HepG2 (cell line): ENCODE measurements around the gene CDIP1. TPM values are rescaled to one million over a fixed set of nuclear protein-coding genes. Genes with fewer than 3 reads are reported as not detected.

ENCODE experiments used
- ATAC-seq: fragments of 200-7000 bp; cut with Tn5 transposase; 3 replicates; pipeline ENCODE4 v1.9.1; 2020; ENCODE audit warnings: mild to moderate bottlenecking, moderate library complexity
- BruUV-seq: library from RNA; stranded (reverse); fragments of 400-500 nt; replicated peaks from 2 replicates; lab custom pipeline; 2021; lab: Mats Ljungman, UMichigan
- CTCF ChIA-PET: fragments of 300-600 bp; formaldehyde crosslinking; extraction: SDS; loops from one replicate; lab custom pipeline; 2021; ENCODE audit warnings: low total read pairs, inconsistent platforms, low intra/inter-chr PET ratio; lab: Yijun Ruan, JAX
- POLR2A ChIA-PET: fragments of 350-600 bp; sonication (Branson Sonifier 250); formaldehyde crosslinking; loops from one replicate; lab custom pipeline; 2020; ENCODE audit warnings: antibody characterized with exemption, inconsistent platforms; lab: Yijun Ruan, JAX
- DNase-seq: peaks from one replicate; pipeline ENCODE4 v3.0.0-alpha.2; 2015; ENCODE audit warnings: low spot score
- FAIRE-seq: peaks from 3 replicates; lab custom pipeline; 2011; peaks lifted over from hg19 to GRCh38; lab: Jason Lieb, UNC
- H2AFZ ChIP-seq: one replicate; pipeline ENCODE4 v1.6.1; 2011; ENCODE audit warnings: low read length, inconsistent platforms
- H3K27ac ChIP-seq: fragments of 300-600 bp; 3 replicates; pipeline ENCODE4 v1.8.0; 2011; ENCODE audit warnings: mixed run types, mild to moderate bottlenecking, mixed read lengths, low read length, inconsistent platforms; ENCODE audit not compliant: insufficient read depth; ENCODE audit errors: extremely low read length
- H3K27me3 ChIP-seq, 2 experiments: fragments of 200-600 bp in 1 of 2; 2 replicates in 1 of 2; 3 replicates in 1 of 2; pipeline versions ENCODE4 v1.6.0 to v1.8.0; 2011; ENCODE audit warnings: low read length in 2 of 2, mild to moderate bottlenecking in 2 of 2, moderate library complexity in 2 of 2, inconsistent platforms in 1 of 2; ENCODE audit not compliant: insufficient read depth in 2 of 2, control insufficient read depth in 1 of 2
- H3K36me3 ChIP-seq, 2 experiments: fragments of 200-600 bp in 1 of 2; replicated peaks in 1 of 2; 2 replicates in 1 of 2; 3 replicates in 1 of 2; pipeline versions ENCODE4 v1.5.1 to v1.8.0; 2011; ENCODE audit warnings: low read length in 2 of 2, inconsistent platforms in 1 of 2; ENCODE audit not compliant: insufficient read depth in 2 of 2, control insufficient read depth in 1 of 2
- H3K4me1 ChIP-seq: 2 replicates; pipeline ENCODE4 v1.5.1; 2012; ENCODE audit warnings: low read length, inconsistent platforms; ENCODE audit not compliant: insufficient read depth
- H3K4me2 ChIP-seq: 2 replicates; pipeline ENCODE4 v1.6.0; 2011; ENCODE audit warnings: low read depth, low read length, inconsistent platforms
- H3K4me3 ChIP-seq, 3 experiments: fragments of 200-600 bp in 1 of 3; sonication (generic), shearing (Covaris generic) in 1 of 3; replicated peaks in 1 of 3; 2 replicates each; pipeline ENCODE4 v1.5.1; 2011 to 2016; ENCODE audit warnings: low read length in 3 of 3, inconsistent platforms in 2 of 3, low read depth in 2 of 3, mild to moderate bottlenecking in 2 of 3, control low read depth in 1 of 3, mixed read lengths in 1 of 3; ENCODE audit not compliant: insufficient read depth in 1 of 3
- H3K79me2 ChIP-seq: one replicate; pipeline ENCODE4 v1.6.1; 2011; ENCODE audit warnings: low read length, inconsistent platforms; ENCODE audit not compliant: insufficient read depth
- H3K9ac ChIP-seq: 2 replicates; pipeline ENCODE4 v1.6.0; 2011; ENCODE audit warnings: mild to moderate bottlenecking, low read depth, low read length, inconsistent platforms; ENCODE audit not compliant: insufficient read depth
- H3K9me3 ChIP-seq: 2 replicates; pipeline ENCODE4 v1.5.1; 2012; ENCODE audit warnings: mild to moderate bottlenecking, low read length
- H4K20me1 ChIP-seq: 2 replicates; pipeline ENCODE4 v1.6.0; 2011; ENCODE audit warnings: inconsistent platforms, mild to moderate bottlenecking, low read length, moderate library complexity; ENCODE audit not compliant: insufficient read depth
- AGO2 ChIP-seq: fragments of 200-400 bp; formaldehyde crosslinking; optimal IDR thresholded peaks from 2 replicates; pipeline ENCODE3; 2017; ENCODE audit warnings: mild to moderate bottlenecking, low read depth, low read length, moderate library complexity
- ATF7-NPFF ChIP-seq: sonication (generic); formaldehyde crosslinking; IDR thresholded peaks from 2 replicates; pipeline ENCODE4 v1.8.1; 2023; ENCODE audit warnings: mild to moderate bottlenecking, low read depth, missing genetic modification reagents, moderate library complexity
- GPN1 ChIP-seq: sonication (generic); formaldehyde crosslinking; IDR thresholded peaks from 2 replicates; pipeline ENCODE4 v1.5.1; 2020; ENCODE audit warnings: missing genetic modification reagents, borderline replicate concordance
- ZNF567 ChIP-seq: sonication (generic); formaldehyde crosslinking; IDR thresholded peaks from 2 replicates; pipeline ENCODE4 v1.8.1; 2023; ENCODE audit warnings: mild to moderate bottlenecking, missing genetic modification reagents, borderline replicate concordance
- WGBS: methylation state at CpG from one replicate; pipeline ENCODE4 v1.1.6; 2017; ENCODE audit warnings: low lambda C conversion rate; 5-methylcytosine and 5-hydroxymethylcytosine counted together
- in situ Hi-C: cut with HindIII; loops from 2 replicates; pipeline ENCODE4 v1.10.0; 2017; ENCODE audit warnings: low pct_unique_long_range_greater_than_20kb; ENCODE audit not compliant: extremely low pct_ligation_motif_present
- intact Hi-C: fragments of 100-400 bp; cut with micrococcal nuclease; formaldehyde crosslinking; loops from one replicate; pipeline ENCODE4 v1.10.0; 2022; ENCODE audit not compliant: unreplicated experiment
- polyA plus RNA-seq, 8 experiments: library from polyadenylated mRNA; depleted of rRNA in 3 of 8; stranded (reverse) in 7 of 8; unstranded in 1 of 8; fragments of >200 nt; fragmentation: Illumina TruSeq in 4 of 8; extraction: Trizol in 4 of 8; gene quantifications; 2 replicates each; pipeline versions ENCODE4 v1.2.1 to v1.2.3, GENCODE V29; 2011 to 2016; ENCODE audit warnings: low read depth in 4 of 8, missing spikeins in 1 of 8, mixed read lengths in 1 of 8; ENCODE audit not compliant: insufficient read depth in 1 of 8
- total RNA-seq, 5 experiments: library from RNA; depleted of rRNA; stranded (reverse); fragments of >200 nt; fragmentation: Illumina TruSeq; extraction: Trizol; gene quantifications; 2 replicates each; pipeline ENCODE4 v1.2.3, GENCODE V29; 2016; ENCODE audit warnings: low read depth in 1 of 5

Gene CDIP1
- total and polyA plus RNA-seq, 2 of the 13 experiments (the other 11 are each of a cell fraction or from before 2014, with no cell fraction given): 31.2 to 56.7 TPM

DNA sequence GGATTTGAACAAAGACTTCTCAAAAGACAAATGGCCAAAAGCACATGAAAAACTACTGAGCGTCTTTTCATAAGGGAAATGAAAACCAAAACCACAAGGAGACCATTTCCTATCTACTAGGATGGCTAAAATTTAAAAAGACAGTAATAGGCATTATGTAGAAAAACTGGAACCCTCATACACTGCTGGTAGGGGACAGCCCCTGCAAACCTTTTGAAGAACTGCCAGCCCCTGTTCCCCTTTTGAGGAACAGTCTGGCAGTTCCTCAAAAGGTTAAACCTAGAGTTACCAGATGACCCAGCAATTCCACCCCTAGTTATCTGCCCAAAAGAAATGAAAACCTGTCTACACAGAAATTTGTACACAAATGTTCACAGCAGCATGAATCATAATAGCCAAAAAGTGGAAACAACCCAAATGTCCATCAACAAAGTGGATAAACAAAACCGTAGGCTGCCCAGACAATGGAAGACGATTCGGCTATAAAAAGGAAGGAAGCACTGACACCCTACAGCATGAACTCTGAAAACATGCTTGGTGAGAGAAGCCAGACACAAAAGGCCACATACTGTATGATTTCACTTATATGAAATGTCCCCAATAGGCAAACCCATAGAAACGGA lies 22.9 kb downstream of the CDIP1 start:
- intact Hi-C loops (no loop called here), in situ Hi-C loops (loop anchor here (10.0 to 25.0 kb wide), 2 partner anchors 69 to 447 kb away; partner anchors contain the start of gene SEC14L5)
- H3K4me3 ChIP-seq: no peak overlapping the region
- H3K27ac ChIP-seq: no peak overlapping the region
- TF ChIP-seq ATF7-NPFF (CRISPR knock-in tag): no peak
- no peak for TF ChIP-seq GPN1 (CRISPR knock-in tag)
- no TSS peak for BruUV-seq
- ATAC-seq (no peak), FAIRE-seq (no peak), DNase-seq (no peak)
- peaks cover 37% of the 10 kb centered on the region for H4K20me1 ChIP-seq
- no peaks in the 10 kb centered on the region for H3K9me3 ChIP-seq
- CTCF ChIA-PET: no interaction called here
- WGBS: 98% methylated on average over 5 of the region's 5 CpGs
- H2AFZ ChIP-seq: no peak overlapping the region
- POLR2A ChIA-PET: no interaction called here
- H3K36me3 ChIP-seq: peaks cover 19 to 40% of the 10 kb centered on the region in 2 experiments; a peak in 4 of 5 replicates
- peaks cover 15% of the 10 kb centered on the region; the same call in 1 of the 2 replicates for H3K4me1 ChIP-seq
- no peak overlapping the region for H3K4me2 ChIP-seq
- no peak overlapping the region for H3K9ac ChIP-seq
- peaks cover 53% of the 10 kb centered on the region for H3K79me2 ChIP-seq
- no peaks in the 10 kb centered on the region for H3K27me3 ChIP-seq

GRCh38 chr16:4514606-4515005 lies 24.0 kb downstream of the CDIP1 start:
- no peak overlapping the region for H3K27ac ChIP-seq
- no peak for FAIRE-seq
- peaks cover 15% of the 10 kb centered on the region; the same call in 1 of the 2 replicates for H3K4me1 ChIP-seq
- H3K36me3 ChIP-seq: peaks cover 26 to 48% of the 10 kb centered on the region in 2 experiments; a peak in 4 of 5 replicates
- POLR2A ChIA-PET: no interaction called here
- H4K20me1 ChIP-seq: peaks cover 39% of the 10 kb centered on the region
- no peak for DNase-seq
- intact Hi-C loops: no loop called here
- CTCF ChIA-PET: no interaction called here
- ATAC-seq: no peak
- 92% methylated on average over 4 of the region's 7 CpGs for WGBS
- no peaks in the 10 kb centered on the region for H3K9me3 ChIP-seq
- H3K4me3 ChIP-seq: no peak overlapping the region
- no peaks in the 10 kb centered on the region for H3K27me3 ChIP-seq
- no peak overlapping the region for H3K4me2 ChIP-seq
- H3K9ac ChIP-seq: no peak overlapping the region
- BruUV-seq: no TSS peak
- TF ChIP-seq AGO2 (peak; percentile 49), ZNF567 (no peak)
- in situ Hi-C loops: loop anchor here (5.0 to 25.0 kb wide), 3 partner anchors 33 to 448 kb away; partner anchors contain the start of gene SEC14L5
- no peak overlapping the region for H2AFZ ChIP-seq
- peaks cover 44% of the 10 kb centered on the region for H3K79me2 ChIP-seq
